Effector memory CD4-positive, alpha-beta T cell (primary cell): ENCODE results near the gene FSTL4.

Source experiments
- DNase-seq, 3 donors: peaks; one replicate each; pipeline ENCODE4 v3.0.0-alpha.2; 2020
- H3K27ac ChIP-seq: 2 replicates; pipeline ENCODE4 v1.7.0; 2013; ENCODE audit warnings: mild to moderate bottlenecking, low read length, moderate library complexity; ENCODE audit not compliant: insufficient read depth, poor library complexity, severe bottlenecking
- H3K27me3 ChIP-seq: replicated peaks from 2 replicates; pipeline ENCODE4 v1.7.0; 2013; ENCODE audit warnings: mild to moderate bottlenecking, low read length; ENCODE audit not compliant: insufficient read depth, control insufficient read depth, poor library complexity, severe bottlenecking
- H3K36me3 ChIP-seq: 2 replicates; pipeline ENCODE4 v1.7.0; 2013; ENCODE audit warnings: mild to moderate bottlenecking, low read length, moderate library complexity; ENCODE audit not compliant: control insufficient read depth, insufficient read depth
- H3K4me1 ChIP-seq: 2 replicates; pipeline ENCODE4 v1.7.0; 2013; ENCODE audit warnings: low read length, mild to moderate bottlenecking; ENCODE audit not compliant: control insufficient read depth, insufficient read depth, poor library complexity, severe bottlenecking
- H3K4me3 ChIP-seq: 2 replicates; pipeline ENCODE4 v1.7.0; 2013; ENCODE audit warnings: low read length, low read depth, mild to moderate bottlenecking; ENCODE audit not compliant: insufficient read depth, poor library complexity, severe bottlenecking
- H3K9me3 ChIP-seq: 2 replicates; pipeline ENCODE4 v1.7.0; 2013; ENCODE audit warnings: mild to moderate bottlenecking, low read length, moderate library complexity; ENCODE audit not compliant: control insufficient read depth

FSTL4 gene

DNA sequence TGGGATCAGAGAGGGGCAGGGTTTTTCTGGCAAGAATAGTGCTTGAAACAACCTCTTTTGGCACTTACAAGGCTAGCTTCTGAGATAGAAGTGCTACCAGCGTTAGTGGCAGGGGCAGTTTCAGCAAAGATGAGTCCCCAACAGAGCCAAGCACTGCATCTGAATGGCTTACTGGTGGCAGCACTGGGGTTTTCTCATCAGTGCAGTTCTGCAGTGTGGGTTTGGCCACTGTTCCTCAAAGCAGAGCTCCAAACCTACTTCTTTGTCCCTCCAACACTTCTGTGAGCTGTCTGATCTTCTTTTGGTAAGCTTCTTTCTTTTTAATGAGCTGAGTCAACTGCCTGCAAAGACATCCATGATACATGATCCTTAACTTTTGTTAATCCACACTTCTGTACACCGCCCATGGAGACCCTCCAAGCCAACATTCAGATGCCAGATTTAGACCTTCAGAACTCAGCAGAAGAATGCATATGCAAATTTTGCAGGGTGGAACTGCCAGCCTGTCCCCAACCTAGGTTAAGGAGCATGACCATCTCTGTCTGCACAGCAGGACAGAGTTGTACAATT is 29.9 kb upstream of the FSTL4 start:
- no peak for DNase-seq
- no peaks in the 10 kb centered on the region for H3K4me1 ChIP-seq
- H3K36me3 ChIP-seq, result no peaks in the 10 kb centered on the region
- no peak overlapping the region for H3K4me3 ChIP-seq
- H3K27ac ChIP-seq, result no peak overlapping the region
- no peaks in the 10 kb centered on the region for H3K27me3 ChIP-seq
- H3K9me3 ChIP-seq, result no peaks in the 10 kb centered on the region

DNA sequence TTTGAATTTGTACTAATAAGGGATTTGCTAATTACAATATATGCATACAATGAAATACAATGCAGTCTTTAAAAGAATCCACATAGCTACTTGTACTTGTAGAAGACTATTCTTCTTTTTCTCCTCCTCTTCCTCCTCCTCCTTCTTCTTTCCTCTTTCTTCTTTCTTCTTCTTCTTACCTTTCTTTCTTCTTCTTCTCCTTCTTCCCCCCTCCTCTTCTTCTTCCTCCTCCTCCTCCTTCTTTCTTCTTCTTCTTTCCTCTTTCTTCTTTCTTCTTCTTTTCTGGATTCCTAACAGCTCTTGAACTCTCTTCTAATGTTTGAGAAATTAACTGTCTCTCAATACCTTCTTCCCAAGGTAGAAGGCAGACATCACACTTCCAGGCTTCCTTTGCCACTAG is 29.3 kb upstream of the FSTL4 start:
- Histone ChIP-seq H3K27me3 (no peaks in the 10 kb centered on the region), H3K27ac (no peak overlapping the region), H3K9me3 (no peaks in the 10 kb centered on the region), H3K4me1 (no peaks in the 10 kb centered on the region), H3K36me3 (no peaks in the 10 kb centered on the region), H3K4me3 (no peak overlapping the region)
- DNase-seq, result no peak

GRCh38 chr5:133639850-133640528 is 27.6 kb upstream of the FSTL4 start:
- no peaks in the 10 kb centered on the region for H3K27me3 ChIP-seq
- no peak for DNase-seq

DNA sequence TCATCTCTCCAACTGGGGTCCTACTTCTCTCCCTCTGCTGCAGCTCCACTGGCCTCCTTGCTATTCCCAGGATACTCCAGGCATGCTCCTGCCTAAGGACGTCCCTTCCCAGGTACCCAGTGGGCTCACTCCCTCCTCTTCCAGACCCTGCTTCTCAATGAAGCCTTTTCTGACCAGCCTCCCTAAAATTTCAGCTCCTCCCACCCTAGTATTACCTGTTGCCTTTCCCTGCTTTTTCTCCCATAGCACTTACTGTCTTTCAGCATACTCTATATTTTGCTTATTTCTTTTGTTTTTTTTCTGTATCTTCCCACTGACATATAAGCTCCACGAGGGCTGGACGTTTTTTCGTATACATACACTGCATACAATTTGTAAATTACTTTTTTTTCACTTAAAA is 26.1 kb upstream of the FSTL4 start:
- no peak overlapping the region for H3K4me3 ChIP-seq
- H3K36me3 ChIP-seq, result no peaks in the 10 kb centered on the region
- no peaks in the 10 kb centered on the region for H3K27me3 ChIP-seq

More at GRCh38 chr5:133639850-133640528, 27.6 kb upstream of the FSTL4 start:
- H3K4me3 ChIP-seq, result no peak overlapping the region
- H3K9me3 ChIP-seq, result no peaks in the 10 kb centered on the region
- H3K27ac ChIP-seq, result no peak overlapping the region
- no peaks in the 10 kb centered on the region for H3K36me3 ChIP-seq
- H3K4me1 ChIP-seq, result no peaks in the 10 kb centered on the region

DNA sequence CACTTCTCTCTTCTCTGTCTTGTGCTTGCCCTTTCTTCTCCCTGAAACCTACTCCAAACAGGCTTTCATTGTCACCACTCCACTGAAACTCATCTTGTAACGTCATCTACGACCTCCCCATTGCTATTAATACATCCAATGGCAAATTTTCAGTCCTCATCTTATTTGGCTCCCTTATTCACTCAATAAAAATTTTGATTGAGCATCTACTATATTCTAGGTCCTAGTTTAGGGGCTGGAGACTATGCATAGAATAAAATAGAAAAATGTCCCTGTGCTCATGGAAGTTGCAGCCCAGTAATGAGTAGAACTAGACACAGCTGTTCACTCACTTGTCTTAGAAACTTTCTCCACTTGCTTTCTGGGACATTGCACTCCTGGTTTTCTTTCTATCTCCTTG is 24.9 kb upstream of the FSTL4 start:
- H3K9me3 ChIP-seq, result no peaks in the 10 kb centered on the region
- no peaks in the 10 kb centered on the region for H3K27me3 ChIP-seq
- no peak overlapping the region for H3K4me3 ChIP-seq
- DNase-seq, result no peak
- H3K36me3 ChIP-seq, result no peaks in the 10 kb centered on the region
- no peak overlapping the region for H3K27ac ChIP-seq
- no peaks in the 10 kb centered on the region for H3K4me1 ChIP-seq

More for the DNA sequence above, 26.1 kb upstream of the FSTL4 start:
- no peaks in the 10 kb centered on the region for H3K4me1 ChIP-seq
- H3K9me3 ChIP-seq, result no peaks in the 10 kb centered on the region
- no peak for DNase-seq
- no peak overlapping the region for H3K27ac ChIP-seq

DNA sequence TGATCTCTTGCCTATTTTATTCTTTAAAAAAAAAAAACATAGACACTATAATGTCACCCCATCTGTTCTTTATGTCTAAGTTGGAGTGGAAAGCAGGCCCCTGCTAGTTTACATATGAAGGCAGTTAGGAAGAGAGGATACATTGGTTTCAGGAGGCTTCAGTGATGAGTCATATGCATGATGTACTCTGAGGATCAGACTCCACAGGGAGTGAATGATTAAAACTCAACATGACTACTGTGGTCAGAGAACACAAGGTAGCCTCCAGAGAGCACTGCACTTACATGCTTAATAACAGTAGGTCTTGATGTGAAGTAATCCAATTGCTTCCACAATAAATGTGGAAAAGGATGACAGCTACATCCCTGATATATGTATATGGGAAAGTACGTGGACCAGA is 22.7 kb upstream of the FSTL4 start:
- Histone ChIP-seq H3K36me3 (no peaks in the 10 kb centered on the region), H3K4me1 (no peaks in the 10 kb centered on the region), H3K27ac (no peak overlapping the region), H3K9me3 (no peaks in the 10 kb centered on the region), H3K4me3 (no peak overlapping the region), H3K27me3 (no peaks in the 10 kb centered on the region)
- DNase-seq, result no peak

- H3K36me3 ChIP-seq, result no peaks in the 10 kb centered on the region
- no peaks in the 10 kb centered on the region for H3K4me1 ChIP-seq
- H3K27me3 ChIP-seq, result no peaks in the 10 kb centered on the region
- H3K9me3 ChIP-seq, result no peaks in the 10 kb centered on the region
- no peak overlapping the region for H3K27ac ChIP-seq
- no peak overlapping the region for H3K4me3 ChIP-seq
- no peak for DNase-seq
Observed at GRCh38 chr5:133627180-133627579, 14.8 kb upstream of the FSTL4 start.

DNA sequence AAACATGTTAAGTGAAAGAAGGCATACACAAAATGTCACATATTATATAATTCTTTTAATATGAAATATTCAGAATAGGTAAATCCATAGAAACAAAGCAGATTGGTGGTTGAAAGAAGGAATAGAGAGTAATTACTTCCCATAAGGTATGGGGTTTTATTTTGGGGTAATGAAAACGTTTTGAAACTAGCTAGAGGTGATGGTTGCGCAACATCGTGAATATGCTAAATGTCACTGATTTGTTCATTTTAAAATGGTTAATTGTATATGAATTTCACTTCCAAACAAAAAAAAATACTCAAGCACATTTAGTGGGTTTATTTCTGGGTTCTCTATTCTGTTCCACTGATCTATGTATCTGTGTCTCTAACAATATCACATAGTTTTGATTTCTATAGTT is 12.0 kb upstream of the FSTL4 start:
- Histone ChIP-seq H3K27me3 (no peaks in the 10 kb centered on the region), H3K36me3 (no peaks in the 10 kb centered on the region), H3K9me3 (no peaks in the 10 kb centered on the region), H3K27ac (no peak overlapping the region), H3K4me1 (no peaks in the 10 kb centered on the region), H3K4me3 (no peak overlapping the region)
- DNase-seq, result no peak

DNA sequence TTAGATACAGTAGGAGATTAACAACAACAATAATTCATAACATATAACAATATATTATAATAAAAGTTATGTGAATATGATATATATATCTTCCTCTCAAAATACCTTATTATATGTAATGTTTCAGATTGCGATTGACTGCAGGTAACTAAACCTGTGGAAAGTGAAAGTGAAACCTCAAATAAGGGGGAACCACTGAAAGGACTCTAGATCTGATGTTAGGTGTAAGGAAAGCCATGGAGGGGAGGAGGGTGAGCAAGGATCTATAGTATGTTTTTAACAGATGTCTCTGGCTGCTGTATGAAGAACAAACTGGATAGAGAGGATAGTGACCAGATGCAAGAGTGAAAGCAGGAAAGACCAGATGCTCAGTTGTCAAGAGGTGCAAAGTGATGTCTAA is 5.8 kb upstream of the FSTL4 start:
- DNase-seq, result no peak
- no peaks in the 10 kb centered on the region for H3K9me3 ChIP-seq
- H3K27ac ChIP-seq, result no peak overlapping the region
- H3K27me3 ChIP-seq, result no peaks in the 10 kb centered on the region
- H3K4me1 ChIP-seq, result no peaks in the 10 kb centered on the region
- no peaks in the 10 kb centered on the region for H3K36me3 ChIP-seq
- no peak overlapping the region for H3K4me3 ChIP-seq

GRCh38 chr5:133613743-133614142 is 1.4 kb upstream of the FSTL4 start:
- no peaks in the 10 kb centered on the region for H3K36me3 ChIP-seq
- H3K4me3 ChIP-seq, result no peak overlapping the region
- no peak for DNase-seq
- H3K27me3 ChIP-seq, result peaks cover 18% of the 10 kb centered on the region
- peaks cover 6% of the 10 kb centered on the region for H3K4me1 ChIP-seq
- no peak overlapping the region for H3K27ac ChIP-seq
- no peaks in the 10 kb centered on the region for H3K9me3 ChIP-seq
